GM21737 (cell line): ENCODE results near the gene IGFL4.

Experiments
- ATAC-seq: cut with Tn5 transposase; IDR thresholded peaks from one replicate; pipeline ENCODE4 v1.9.1; 2021; ENCODE audit warnings: mild to moderate bottlenecking, moderate library complexity; ENCODE audit not compliant: unreplicated experiment

Gene IGFL4

DNA sequence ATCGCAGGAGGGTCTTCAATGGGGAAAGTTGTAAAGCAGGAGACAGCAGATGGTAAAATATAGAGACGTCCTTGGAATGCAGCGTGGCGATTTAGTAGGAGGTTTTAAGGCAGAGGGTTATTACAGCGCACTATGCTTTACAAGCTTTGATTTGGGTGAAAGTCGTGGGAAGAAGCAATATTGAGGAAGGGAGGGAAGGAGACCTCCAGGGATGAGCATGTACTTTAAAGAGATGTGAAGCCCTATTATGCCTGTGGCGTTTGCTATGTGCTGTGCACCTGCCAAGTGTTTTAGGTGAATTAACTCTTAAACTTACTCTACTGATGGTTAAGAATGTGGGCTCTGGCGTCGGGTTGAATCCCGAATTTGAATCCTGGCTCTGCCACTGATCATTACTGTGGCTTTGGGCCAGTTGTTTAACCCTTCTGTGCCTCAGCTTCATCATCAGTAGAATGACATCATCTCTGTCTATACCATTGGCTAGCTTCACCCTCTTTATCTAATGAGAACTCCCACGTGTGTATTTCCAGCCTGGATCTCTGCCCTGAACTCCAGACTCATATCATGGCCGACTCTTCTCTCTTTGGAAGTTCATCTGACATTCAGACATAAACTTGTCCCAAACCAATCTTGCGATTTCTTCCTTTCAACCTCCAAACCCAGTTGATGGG, 45.0 kb downstream of the IGFL4 start:
- no peak for ATAC-seq

DNA sequence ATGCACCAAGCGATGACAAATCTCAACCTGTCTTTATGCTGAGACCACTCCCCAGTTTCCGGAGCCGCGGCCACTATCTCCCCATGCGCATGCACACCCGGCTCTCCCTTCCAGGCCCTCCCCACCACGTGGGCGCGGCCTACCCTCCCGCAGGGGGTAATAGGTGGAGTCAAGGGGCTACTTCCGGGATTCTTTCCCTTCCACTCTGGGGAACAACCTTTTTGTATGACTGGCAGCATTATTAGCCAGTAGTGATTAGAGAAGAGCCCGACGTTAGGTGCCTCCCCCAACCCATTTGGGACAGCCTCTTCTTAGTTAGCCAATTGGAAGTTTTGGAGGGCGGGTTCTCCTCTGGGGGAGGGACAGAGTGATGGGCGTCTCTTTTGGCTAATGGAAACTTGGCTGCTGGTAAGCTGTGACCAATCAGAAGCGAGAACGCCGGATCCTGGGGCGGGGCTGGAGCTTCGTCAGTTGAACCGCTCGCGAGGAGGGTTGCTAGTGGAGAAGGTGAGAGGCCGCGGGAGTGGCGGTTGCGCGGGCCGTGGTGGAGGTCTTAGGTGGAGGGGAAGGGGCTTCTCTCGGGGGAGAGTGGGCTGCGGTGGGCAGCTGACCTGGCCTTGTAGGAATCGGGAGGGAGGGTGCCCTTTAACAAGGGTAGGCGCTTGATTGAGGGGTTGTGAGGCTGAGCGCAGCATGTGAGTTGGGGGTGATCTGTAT, 45.6 kb downstream of the IGFL4 start, which contains the start of gene CCDC61:
TSS of gene CCDC61 (plus strand) at position 470 of the 717 bp plus-strand sequence. CDS start 7,552 bp downstream, outside the sequence.
- peak; percentile 96 for ATAC-seq

DNA sequence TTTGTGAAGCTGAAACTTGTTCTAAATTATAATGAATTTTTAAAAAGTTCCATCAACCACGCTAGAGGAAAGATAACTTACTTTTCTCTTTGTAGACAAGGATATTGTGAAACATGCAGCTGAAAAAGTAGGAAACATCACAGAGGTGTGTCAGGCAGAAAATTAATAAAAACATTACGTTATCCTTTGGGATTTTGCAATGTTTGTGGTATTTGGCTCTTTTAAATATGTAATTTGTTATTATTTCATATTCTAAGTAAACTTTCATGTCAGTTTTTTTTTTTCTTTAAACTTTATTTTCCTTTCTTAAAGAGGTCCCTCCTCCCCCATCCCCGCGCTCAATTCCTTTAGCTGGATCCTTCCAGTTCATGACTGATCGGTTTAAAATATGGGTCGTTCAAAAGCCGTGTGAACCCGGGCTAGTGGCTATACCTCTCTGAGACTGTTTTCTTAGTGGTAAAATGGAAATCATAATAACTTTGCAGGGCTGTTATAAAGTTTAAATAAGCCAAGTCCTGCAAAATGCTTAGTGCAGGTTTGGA, 46.3 kb downstream of the IGFL4 start:
- ATAC-seq, result peak; percentile 1

DNA sequence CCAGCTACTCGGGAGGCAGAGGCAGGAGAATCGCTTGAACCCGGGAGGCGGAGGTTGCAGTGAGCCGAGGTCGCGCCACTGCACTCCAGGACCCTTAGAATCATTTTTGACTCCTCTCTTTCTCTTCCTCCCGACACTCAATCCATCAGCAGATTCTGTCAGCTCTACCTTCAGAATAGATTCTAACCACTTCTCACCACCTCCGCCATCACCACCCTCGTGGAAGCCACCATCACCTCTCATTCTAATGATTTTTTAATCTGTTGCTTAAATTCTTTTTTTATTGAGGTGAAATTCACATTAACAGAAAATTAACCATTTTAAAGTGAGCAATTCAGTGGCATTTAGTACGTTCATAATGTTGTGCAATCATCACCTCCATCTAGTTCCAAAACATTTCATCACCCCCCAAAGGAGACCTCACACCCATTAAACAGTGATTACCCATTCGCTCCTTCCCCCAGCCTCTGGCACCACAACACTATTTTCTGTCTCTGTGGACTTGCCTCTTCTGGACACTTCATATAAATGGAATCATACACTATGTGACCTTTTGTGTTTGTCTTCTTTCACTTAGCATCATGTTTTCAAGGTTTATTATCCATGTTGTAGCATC, 50.6 kb downstream of the IGFL4 start:
- no peak for ATAC-seq
